ENCODE results near the gene PPP1R26. TPM values are rescaled to one million over a fixed set of nuclear protein-coding genes. Genes with fewer than 3 reads are reported as not detected.
A peak's percentile ranks its signal among the peaks of the same experiment; 100 is the strongest.

PPP1R26 gene
- polyA plus RNA-seq, 2 of the 4 experiments (the other 2 are of a cell fraction): 8.5 to 12.7 TPM

DNA sequence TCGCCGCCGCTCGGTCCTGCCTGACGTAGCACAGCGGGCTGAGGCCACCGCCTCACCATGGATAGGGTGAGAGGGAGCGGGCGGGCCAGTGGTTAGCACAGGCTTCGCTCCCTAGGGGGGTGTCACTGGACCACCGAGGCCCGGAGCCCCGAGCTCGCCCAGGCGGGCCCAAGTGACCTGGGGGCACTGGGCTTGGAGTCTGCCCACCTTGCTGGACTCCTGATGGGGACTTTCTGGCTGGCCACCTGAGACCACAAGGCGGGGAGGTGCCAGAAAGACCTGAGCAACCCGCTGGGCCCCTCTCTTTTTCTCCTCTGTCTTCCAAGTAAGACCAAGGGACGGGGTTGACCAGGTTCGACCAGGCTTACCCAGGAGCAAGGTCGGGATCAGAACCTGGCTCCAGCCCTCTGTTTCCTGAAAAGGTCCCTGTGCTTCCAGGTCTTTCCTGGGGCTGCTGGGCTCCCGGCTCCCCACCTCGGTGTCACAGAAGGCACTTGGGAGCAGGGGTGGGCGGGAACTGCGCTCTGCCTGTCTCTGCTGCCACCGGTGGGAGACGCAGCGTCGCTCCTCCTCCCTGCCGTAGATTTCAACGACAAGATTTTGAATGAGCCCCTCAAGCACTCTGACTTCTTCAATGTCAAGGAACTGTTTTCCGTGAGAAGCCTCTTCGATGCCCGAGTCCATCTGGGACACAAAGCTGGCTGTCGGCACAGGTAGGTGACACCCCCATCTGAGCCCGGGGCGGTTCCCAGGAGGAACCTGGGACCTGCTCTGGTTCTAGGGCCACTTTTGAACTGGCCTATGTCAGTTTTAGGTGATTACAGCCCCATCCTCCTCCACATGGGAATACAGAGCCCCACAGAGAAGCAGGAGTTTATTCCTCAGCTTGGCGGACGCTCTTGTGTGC lies 21.9 kb downstream of the PPP1R26 start:
- DNase-seq (ENCODE audit: low read depth in 1 of 2, low spot score in 1 of 2): peak; percentile 71 to 83
- H3K4me2 ChIP-seq: peak overlapping the region; percentile 84
- H3K9me3 ChIP-seq: no peaks in the 10 kb centered on the region
- H3K4me1 ChIP-seq: peaks cover 17% of the 10 kb centered on the region
- peak; percentile 44 to 79 for ATAC-seq
- TF ChIP-seq BHLHE40 (IDR thresholded peaks at IDR 0.05; ENCODE audit: low read depth, low read length) (0 out of 2 replicates have a peak, but pooled peaks have one; percentile 28), HES2 (IDR thresholded peaks at IDR 0.05) (no peak)
- ChIA-PET POLR2A (no interaction called here), CTCF (interaction anchor here (1.0 to 1.5 kb wide), 3 partner anchors 12 to 50 kb away, joined by 3 to 4 read pairs (median 3); no protein-coding TSS in a partner anchor)
- H3K27ac ChIP-seq: peak overlapping the region; percentile 99
- 55% methylated on average over 26 of the region's 38 CpGs for WGBS (ENCODE audit: missing lambda C conversion rate)
- no peak for FAIRE-seq
- peak overlapping the region; percentile 100 for H3K4me3 ChIP-seq

GRCh38 chr9:135502168-135502872 lies 22.7 kb downstream of the PPP1R26 start:
- Histone ChIP-seq H3K4me2 (peak overlapping the region; percentile 84), H3K4me3 (peak overlapping the region; percentile 100; the same call in 2 of the 3 replicates), H3K9me3 (no peaks in the 10 kb centered on the region), H3K4me1 (peaks cover 17% of the 10 kb centered on the region), H3K27ac (no peak overlapping the region; a peak in 2 of 6 replicates)
- no peak for ATAC-seq
- DNase-seq (ENCODE audit: low read depth in 1 of 2, low spot score in 1 of 2): no peak
- ChIA-PET CTCF (interaction anchor here (1.0 to 1.5 kb wide), 3 partner anchors 11 to 49 kb away, joined by 3 to 4 read pairs (median 3); no protein-coding TSS in a partner anchor), POLR2A (no interaction called here)
- TF ChIP-seq CHD2 (IDR thresholded peaks at IDR 0.05; ENCODE audit: low read length, partially characterized antibody) (no peak), ZC3H11A (IDR thresholded peaks at IDR 0.05) (no peak), HEYL (CRISPR knock-in tag; IDR thresholded peaks at IDR 0.05) (no peak), HES2 (IDR thresholded peaks at IDR 0.05) (no peak), JUN (IDR thresholded peaks at IDR 0.05) (no peak), ZNF302 (CRISPR knock-in tag; IDR thresholded peaks at IDR 0.05) (no peak), MYC (IDR thresholded peaks at IDR 0.05; ENCODE audit: borderline replicate concordance, low read length) (no peak), HOXB5 (CRISPR knock-in tag; IDR thresholded peaks at IDR 0.05) (no peak), JUNB (IDR thresholded peaks at IDR 0.05) (no peak)
- no peak for FAIRE-seq
- 98% methylated on average over 14 of the region's 15 CpGs for WGBS (ENCODE audit: missing lambda C conversion rate)

GRCh38 chr9:135502873-135503321 lies 23.3 kb downstream of the PPP1R26 start:
- POLR2A ChIA-PET: no interaction called here
- Histone ChIP-seq H3K4me1 (peaks cover 17% of the 10 kb centered on the region), H3K27ac (no peak overlapping the region), H3K4me2 (peak overlapping the region; percentile 84; the same call in 1 of the 3 replicates), H3K4me3 (no peak overlapping the region), H3K9me3 (no peaks in the 10 kb centered on the region)
- TF ChIP-seq HES2 (IDR thresholded peaks at IDR 0.05) (no peak), HEYL (CRISPR knock-in tag; IDR thresholded peaks at IDR 0.05) (no peak), RFX5 (IDR thresholded peaks at IDR 0.05) (no peak), BHLHE40 (IDR thresholded peaks at IDR 0.05; ENCODE audit: low read depth, low read length) (no peak), JUN (IDR thresholded peaks at IDR 0.05) (no peak), E2F6 (IDR thresholded peaks at IDR 0.05; ENCODE audit: borderline replicate concordance, low read depth) (no peak), NR3C1 (IDR thresholded peaks at IDR 0.05) (no peak), RNF2 (IDR thresholded peaks at IDR 0.05; ENCODE audit: borderline replicate concordance, low read depth) (no peak), RARB (CRISPR knock-in tag; IDR thresholded peaks at IDR 0.05) (no peak), JUNB (IDR thresholded peaks at IDR 0.05) (no peak), POLR2A (IDR thresholded peaks at IDR 0.05; ENCODE audit: low read length) (no peak), FOSL2 (IDR thresholded peaks at IDR 0.05) (no peak), FOSL2 (CRISPR knock-in tag; IDR thresholded peaks at IDR 0.05) (no peak)
- TF ChIP-seq, protein P1, sequence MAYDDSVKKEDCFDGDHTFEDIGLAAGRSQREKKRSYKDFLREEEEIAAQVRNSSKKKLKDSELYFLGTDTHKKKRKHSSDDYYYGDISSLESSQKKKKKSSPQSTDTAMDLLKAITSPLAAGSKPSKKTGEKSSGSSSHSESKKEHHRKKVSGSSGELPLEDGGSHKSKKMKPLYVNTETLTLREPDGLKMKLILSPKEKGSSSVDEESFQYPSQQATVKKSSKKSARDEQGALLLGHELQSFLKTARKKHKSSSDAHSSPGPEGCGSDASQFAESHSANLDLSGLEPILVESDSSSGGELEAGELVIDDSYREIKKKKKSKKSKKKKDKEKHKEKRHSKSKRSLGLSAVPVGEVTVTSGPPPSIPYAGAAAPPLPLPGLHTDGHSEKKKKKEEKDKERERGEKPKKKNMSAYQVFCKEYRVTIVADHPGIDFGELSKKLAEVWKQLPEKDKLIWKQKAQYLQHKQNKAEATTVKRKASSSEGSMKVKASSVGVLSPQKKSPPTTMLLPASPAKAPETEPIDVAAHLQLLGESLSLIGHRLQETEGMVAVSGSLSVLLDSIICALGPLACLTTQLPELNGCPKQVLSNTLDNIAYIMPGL (CRISPR knock-in tag; IDR thresholded peaks at IDR 0.05; ENCODE audit: borderline replicate concordance): no peak
- TF ChIP-seq, protein P2, sequence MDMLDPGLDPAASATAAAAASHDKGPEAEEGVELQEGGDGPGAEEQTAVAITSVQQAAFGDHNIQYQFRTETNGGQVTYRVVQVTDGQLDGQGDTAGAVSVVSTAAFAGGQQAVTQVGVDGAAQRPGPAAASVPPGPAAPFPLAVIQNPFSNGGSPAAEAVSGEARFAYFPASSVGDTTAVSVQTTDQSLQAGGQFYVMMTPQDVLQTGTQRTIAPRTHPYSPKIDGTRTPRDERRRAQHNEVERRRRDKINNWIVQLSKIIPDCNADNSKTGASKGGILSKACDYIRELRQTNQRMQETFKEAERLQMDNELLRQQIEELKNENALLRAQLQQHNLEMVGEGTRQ (IDR thresholded peaks at IDR 0.05): no peak
- DNase-seq (ENCODE audit: low read depth in 1 of 2, low spot score in 1 of 2): no peak
- FAIRE-seq: no peak
- WGBS (ENCODE audit: missing lambda C conversion rate): 91% methylated on average over 16 of the region's 16 CpGs
- CTCF ChIA-PET: interaction anchor here (1.0 to 2.2 kb wide), 3 partner anchors 10 to 49 kb away, joined by 3 to 12 read pairs (median 4); no protein-coding TSS in a partner anchor
- ATAC-seq: no peak

Measured in A549 (cell line).